LHCN-M2 (cell line): Measurements from ENCODE around the gene KLHL30. TPM values are rescaled to one million over a fixed set of nuclear protein-coding genes. Genes with fewer than 3 reads are reported as not detected.

Source experiments
- DNase-seq: peaks from one replicate; pipeline ENCODE4 v3.0.0-alpha.2; 2012; ENCODE audit warnings: low read depth
- total RNA-seq: library from RNA; depleted of rRNA; stranded (reverse); fragments of >200 nt; gene quantifications from 2 replicates; pipeline ENCODE4 v1.2.3, GENCODE V29; 2014; rRNA removed

KLHL30 gene
- total RNA-seq, 1 experiment from 2014 or later, result 2.1 TPM

DNA sequence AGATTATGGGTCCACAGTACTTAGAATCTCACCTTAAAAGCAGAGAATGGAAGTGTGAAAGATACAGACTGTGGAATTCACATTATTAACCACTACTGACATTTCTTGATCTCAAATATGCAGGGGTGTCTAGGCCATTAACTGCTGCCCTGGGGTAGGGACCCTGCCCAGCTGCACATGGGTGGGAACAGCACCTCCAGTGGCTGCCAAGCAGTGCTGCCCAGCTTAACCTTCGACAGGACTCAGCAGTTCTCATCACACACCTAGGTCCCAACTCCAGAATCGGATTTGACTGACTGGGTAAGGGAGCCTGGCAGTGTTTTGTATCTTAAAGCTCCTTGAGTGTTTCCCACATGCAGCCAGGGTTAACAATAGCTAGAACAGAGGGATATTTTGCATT is 35.2 kb downstream of the KLHL30 start:
- DNase-seq, result no peak

DNA sequence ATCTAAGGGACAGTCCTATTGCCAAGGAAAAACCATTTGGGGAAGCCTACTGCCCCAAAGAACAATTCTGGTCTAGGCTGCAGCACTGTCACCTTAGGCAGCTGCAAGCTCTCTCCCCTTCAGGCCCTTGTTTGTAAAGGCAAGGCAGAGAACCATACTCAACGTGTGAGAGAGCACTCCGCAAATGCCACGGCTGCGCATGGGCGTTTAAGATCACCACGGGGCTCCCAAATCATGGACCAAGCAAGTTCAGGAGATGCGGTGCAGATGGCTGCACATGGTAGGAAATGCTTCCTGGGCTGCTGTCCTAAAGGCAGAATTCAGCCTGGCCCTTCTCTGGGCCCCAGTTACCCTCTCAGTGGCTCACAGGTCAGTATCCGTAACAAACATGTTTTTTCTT is 35.8 kb downstream of the KLHL30 start:
- DNase-seq, result no peak

DNA sequence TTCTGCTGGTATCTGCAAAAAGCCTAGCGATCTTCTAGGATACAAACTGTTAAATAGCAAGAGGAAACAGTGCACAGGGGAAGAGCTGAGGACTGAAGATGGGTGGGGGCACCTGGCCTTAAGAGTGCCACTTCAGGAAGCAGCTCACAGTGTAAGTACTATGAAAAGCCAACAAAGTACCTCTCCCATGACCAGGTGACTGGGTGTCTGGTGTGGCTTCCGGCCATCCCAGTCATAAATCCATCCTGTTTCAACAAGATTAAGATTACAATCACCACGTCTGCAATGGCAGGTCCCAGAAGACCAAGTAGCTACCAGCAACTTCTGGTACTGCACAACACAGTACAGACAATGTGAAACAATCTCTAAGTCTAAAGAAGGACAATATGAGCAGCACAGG is 36.2 kb downstream of the KLHL30 start:
- DNase-seq, result no peak

DNA sequence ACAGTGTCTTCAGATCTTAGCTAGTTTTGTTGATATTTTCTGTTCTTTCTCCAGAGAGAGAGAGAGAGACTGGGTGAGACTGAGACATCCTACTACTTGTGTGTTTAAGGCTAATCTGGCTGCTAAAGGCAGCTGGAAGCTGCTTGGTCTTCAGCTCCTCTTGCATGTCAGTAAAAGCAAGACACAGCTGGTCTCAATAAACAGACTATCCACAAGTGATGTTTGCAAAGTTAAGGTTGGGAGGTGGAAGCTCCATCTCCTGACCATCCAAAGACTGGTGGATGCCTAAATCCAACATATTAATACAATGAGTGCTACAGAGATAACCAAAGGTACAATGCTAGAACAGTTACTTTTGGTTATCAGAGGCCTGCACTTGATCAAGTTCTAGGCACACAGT is 38.1 kb downstream of the KLHL30 start:
- DNase-seq, result no peak

DNA sequence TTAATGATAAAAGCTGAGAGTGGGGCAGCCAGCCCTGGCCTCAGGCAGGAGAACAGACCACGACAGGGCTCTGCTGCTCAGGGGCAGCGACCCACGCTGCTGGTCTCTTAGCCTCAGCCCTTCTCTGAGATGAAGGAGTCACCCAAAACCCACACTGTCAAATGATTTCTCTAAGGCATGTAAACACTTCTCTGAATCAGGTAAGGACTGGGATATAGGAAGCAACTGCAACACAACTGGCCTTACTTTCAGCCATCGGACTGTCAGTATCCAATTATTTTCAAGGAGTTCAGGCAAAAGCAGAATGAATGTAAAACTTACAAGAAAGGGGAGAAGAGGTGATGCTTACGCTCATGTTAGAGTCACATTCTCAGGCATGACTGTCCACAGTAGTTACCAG is 42.1 kb downstream of the KLHL30 start:
- DNase-seq, result no peak

DNA sequence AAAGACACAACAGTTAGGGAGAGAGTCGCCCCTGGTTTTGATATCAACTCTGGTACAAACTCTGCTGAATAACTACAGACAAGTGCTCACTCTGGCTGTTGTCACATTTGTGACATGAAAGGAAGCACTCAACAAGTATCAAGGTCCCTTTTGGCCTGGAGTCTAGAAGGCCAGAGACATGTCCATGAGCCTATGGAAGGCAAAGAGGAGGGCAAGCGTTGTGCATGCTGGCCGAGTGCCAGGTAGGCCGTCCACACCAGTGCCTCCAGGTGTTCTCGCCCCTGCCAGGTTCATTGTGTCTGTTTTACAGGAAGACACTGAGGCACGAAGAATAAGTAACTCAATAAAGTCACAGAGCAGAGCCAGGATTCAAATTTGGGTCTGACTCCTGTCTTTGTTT is 43.9 kb downstream of the KLHL30 start:
- no peak for DNase-seq

DNA sequence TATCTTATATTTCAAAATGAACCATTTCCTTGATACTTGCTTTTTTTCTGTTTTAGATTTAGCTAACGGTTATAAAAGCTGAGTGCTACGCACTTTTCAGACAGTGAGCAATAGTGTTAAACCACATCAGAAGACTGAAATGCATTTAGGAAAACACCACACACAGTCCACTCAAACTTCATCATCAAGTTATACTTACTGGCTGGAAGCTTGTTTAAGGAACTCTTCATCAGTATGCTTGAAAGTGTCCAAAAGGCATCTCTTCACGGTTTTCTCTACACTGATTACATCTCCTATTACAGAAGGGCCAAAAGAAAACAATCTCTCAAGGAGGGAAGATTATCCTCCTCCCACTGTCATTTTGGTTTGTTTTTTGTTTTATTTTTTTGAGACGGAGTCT is 45.4 kb downstream of the KLHL30 start:
- no peak for DNase-seq

DNA sequence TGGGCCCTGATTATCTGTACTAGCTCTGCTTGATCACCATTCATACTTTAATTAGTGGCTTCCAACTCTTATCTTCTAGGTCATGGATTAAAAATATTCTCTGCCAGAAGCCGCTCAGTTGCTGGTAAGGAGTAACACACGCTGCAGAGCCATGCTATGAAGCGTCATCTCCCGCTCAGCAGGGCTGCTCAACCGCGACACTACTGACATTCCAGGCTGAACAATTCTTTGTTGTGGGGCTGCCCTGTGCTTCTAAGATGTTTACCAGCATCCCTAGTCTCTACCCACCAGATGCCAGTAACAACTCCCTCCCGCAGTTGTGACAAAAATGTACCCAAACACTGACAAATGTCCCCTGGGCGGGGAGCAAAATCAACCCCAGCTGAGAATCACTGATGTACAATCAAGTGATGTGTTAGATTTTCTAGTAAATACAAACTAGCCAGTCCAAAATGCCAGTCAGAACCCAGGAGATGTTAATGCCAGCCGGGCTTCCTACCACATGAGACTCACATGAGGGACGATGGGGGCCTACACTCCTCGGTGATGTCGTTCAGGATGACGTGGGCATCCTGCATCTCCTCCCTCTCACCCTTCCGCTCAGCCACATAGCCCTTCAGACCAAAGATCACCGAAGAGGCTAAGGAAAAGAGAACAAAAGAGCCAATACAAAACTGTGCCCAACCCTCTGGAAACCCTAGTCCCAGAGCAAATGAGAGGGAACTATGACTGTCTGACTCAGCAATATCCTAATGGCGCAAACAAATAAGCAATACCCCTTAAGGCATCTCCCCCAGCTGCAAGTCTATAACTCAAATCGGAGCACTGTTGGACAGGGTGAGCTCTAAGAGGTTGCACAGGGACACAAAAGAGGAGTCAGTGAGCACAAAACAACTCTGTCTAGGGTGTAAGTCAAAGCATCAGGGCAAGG is 49.4 kb downstream of the KLHL30 start:
- no peak for DNase-seq

DNA sequence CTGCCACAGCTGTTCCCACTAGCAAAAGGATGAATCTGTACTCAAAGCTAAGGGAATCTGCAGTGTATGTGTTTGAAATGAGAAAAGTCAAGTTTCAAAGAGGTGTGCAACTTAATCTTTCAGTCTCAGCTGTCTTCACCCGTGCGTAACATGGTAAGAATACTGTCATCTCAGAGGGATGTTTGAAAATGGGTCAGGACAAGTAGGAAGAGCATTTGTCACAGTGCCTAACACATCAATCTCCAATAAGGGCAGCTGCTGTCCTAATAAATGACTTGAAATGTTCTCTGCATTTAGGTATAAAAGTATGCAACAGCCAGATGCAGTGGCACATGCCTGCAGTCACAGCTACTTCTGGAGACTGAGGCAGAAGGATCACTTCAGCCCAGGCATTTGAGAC is 52.0 kb downstream of the KLHL30 start:
- no peak for DNase-seq

Other genes with a start within 250 kb of the KLHL30 start
- gene UBE2F, start 171.7 kb upstream of the KLHL30 start, total RNA-seq, result 56.8 and 62.2 TPM in 2 replicates
- gene SCLY, start 77.7 kb upstream of the KLHL30 start, total RNA-seq, result 24.0 and 24.4 TPM in 2 replicates
- gene ESPNL, start 38.3 kb upstream of the KLHL30 start, total RNA-seq, result 9.7 and 14.2 TPM in 2 replicates
- gene ERFE, start 20.3 kb downstream of the KLHL30 start, total RNA-seq, result 24.2 and 25.6 TPM in 2 replicates
- gene ILKAP, start 65.0 kb downstream of the KLHL30 start, total RNA-seq, result 16.0 and 22.9 TPM in 2 replicates
- gene HES6, start 101.4 kb downstream of the KLHL30 start, total RNA-seq, result 13.1 and 21.9 TPM in 2 replicates
- gene PER2, start 149.9 kb downstream of the KLHL30 start, total RNA-seq, result 3.4 and 3.9 TPM in 2 replicates
- 8.3 and 8.5 TPM in 2 replicates for gene TRAF3IP1, start 181.8 kb downstream of the KLHL30 start, total RNA-seq